GM12892 (cell line): ENCODE results near the gene CDK12.

Experiments used
- POLR2A ChIP-seq: IDR thresholded peaks from 2 replicates; pipeline ENCODE4 v1.6.1; 2011; ENCODE audit warnings: low read depth, low read length, control low read depth
- TAF1 ChIP-seq: IDR thresholded peaks from 2 replicates; pipeline ENCODE4 v1.6.1; 2011; ENCODE audit warnings: low read depth, mild to moderate bottlenecking, control low read depth, low read length, borderline replicate concordance

DNA sequence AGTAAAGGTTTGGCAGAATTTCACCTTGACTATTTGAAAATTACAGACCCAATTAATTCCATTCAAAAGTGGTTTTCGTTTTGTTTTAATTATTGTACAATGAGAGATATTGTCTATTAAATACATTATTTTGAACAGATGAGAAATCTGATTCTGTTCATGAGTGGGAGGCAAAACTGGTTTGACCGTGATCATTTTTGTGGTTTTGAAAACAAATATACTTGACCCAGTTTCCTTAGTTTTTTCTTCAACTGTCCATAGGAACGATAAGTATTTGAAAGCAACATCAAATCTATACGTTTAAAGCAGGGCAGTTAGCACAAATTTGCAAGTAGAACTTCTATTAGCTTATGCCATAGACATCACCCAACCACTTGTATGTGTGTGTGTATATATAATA is 72.6 kb downstream of the CDK12 start:
- no peak for TF ChIP-seq TAF1
- no peak for TF ChIP-seq POLR2A
